Stimulated activated CD4-positive, alpha-beta T cell treated with anti-CD3 and anti-CD28 coated beads, Interleukin-15, amount 100 ng/mL, for 48 hours (primary cell): ENCODE data around the gene TREH.
"Not testable (repeated sequence)": the region's sequence is repeated elsewhere in the genome, so short reads cannot be mapped to it uniquely, and the experiment has no call there.

ENCODE experiments used
- DNase-seq, 2 donors: peaks; one replicate each; pipeline ENCODE4 v3.0.0-alpha.2; 2020; ENCODE audit warnings: low read depth in 2 of 2

Gene TREH, protein sequence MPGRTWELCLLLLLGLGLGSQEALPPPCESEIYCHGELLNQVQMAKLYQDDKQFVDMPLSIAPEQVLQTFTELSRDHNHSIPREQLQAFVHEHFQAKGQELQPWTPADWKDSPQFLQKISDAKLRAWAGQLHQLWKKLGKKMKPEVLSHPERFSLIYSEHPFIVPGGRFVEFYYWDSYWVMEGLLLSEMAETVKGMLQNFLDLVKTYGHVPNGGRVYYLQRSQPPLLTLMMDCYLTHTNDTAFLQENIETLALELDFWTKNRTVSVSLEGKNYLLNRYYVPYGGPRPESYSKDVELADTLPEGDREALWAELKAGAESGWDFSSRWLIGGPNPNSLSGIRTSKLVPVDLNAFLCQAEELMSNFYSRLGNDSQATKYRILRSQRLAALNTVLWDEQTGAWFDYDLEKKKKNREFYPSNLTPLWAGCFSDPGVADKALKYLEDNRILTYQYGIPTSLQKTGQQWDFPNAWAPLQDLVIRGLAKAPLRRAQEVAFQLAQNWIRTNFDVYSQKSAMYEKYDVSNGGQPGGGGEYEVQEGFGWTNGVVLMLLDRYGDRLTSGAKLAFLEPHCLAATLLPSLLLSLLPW

GRCh38 chr11:118679483-118679882 lies at the start of gene TREH:
TREH (minus strand) TSS chr11:118679650; CDS start chr11:118679627, 23 bp downstream.
- no peak for DNase-seq

- not testable (repeated sequence) for DNase-seq
Observed at GRCh38 chr11:118728112-118728511, 48.7 kb upstream of the TREH start.

- DNase-seq, result not testable (repeated sequence)
Observed at GRCh38 chr11:118727721-118728066, 48.2 kb upstream of the TREH start.

DNA sequence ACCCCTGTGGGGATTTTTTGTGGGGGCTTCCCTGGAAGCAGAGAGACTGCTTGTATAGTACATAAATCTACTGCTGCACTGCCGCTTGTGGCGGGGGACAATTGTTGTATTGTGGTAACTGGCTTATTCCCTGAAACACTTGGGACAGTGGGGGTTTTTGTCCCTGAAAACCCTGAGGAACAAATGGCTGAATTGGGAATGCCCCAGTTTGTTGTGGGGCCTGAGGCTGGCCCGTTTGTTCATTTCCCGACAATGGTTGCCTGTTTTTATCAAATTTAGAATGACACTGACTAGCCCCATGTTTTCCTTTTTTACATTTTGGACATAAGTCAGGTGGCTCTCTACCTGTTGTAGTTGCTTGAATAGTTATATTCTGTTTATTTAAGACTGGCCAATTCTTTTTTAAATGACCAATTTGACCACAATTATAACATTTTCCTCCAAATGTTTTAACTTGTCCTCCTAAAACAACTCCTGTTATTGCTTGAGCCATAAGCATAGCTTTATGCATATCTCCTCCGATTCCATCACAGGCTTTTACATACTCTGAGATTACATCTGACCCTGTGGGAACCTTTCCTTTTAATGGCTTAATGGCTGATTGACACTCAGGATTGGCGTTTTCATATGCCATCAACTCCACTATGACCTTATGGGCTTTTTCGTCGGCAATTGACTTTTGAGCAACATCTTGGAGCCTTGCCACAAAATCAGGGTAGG lies 47.7 kb upstream of the TREH start:
- DNase-seq, result not testable (repeated sequence)

GRCh38 chr11:118721478-118722015 lies 42.1 kb upstream of the TREH start:
- not testable (repeated sequence) for DNase-seq

GRCh38 chr11:118720740-118721139 lies 41.3 kb upstream of the TREH start:
- not testable (repeated sequence) for DNase-seq

DNA sequence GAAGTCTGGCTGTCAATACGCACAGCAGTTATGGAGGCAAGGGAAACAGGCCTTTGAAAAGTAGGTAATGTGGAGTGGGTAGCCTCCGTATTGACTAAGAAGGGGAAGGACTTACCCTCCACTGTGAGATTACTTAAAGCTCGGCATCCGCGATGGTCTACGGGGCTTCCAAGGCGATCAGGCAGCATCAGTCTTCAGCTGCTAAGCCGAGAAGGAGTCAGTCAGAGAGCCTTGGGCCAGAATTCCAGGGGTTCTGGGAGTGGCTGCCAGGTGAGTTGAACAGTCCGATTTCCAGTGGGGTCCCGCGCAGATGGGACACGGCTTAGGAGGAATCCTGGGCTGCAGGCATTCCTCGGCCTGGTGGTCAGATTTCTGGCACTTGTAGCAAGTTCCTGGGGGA lies 40.6 kb upstream of the TREH start:
- not testable (repeated sequence) for DNase-seq

DNA sequence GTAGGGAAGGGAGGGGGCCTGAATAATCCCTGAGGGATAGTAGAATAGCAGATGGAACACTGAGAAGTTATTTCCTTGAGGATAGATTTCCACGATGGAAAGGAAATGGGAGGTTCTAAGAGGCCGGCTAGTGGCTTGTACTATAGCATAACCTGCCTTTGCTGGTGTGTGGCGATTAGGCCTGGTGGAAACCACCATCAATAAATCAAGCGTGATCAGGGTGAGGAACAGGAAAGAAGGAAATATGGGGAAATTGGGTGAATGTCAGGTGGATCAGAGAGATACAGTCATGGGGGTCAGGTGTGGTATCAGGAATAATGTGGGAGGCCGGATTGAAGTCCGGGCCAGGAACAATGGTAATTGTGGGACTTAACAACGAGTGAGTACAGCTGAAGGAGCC lies 39.1 kb upstream of the TREH start:
- not testable (repeated sequence) for DNase-seq

DNA sequence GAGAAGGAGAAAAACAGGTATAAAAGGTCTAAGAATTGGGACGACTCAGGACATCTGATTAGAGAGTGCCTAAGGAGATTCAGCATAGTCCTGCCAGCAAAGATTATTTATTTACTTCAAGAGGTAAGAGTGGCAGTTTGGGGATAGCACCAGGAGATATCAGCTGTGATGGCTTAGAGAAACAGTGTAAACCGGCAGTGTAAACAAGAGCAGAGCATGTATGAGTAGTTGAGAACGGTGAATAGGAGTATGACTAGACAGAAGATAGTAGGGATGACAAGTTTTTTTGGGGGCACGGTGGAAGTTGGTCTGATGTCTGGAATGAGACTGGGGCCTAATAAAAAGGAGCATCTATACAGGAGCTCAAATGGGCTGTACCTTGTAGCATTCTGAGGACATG lies 38.3 kb upstream of the TREH start:
- not testable (repeated sequence) for DNase-seq

- DNase-seq, result not testable (repeated sequence)
Observed at GRCh38 chr11:118717221-118717620, 37.8 kb upstream of the TREH start.

DNA sequence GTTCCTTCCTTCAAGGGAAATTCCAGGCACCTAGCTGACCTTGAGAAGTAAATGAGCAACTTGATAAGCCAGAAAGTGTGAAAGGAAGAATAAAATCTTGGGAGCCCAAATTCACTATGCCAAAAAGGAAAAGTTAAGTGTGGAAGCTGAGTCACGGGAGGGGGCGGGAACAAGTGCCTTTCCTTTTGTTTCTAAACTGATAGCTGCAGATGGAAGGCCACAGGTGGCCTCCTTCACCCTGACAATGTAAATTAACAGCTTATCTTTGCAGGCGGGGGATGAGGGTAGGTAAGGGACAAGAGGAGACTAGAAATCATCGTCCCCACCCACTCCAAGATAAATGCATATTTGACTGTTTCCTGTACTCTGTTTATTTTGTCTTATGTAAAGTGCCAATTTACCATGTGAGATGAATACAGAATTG lies 36.4 kb upstream of the TREH start:
- no peak for DNase-seq

- no peak for DNase-seq
Observed at GRCh38 chr11:118715245-118715831, 35.9 kb upstream of the TREH start.

- no peak for DNase-seq
Observed at GRCh38 chr11:118714816-118715215, 35.4 kb upstream of the TREH start.

- not testable (repeated sequence) for DNase-seq
Observed at GRCh38 chr11:118714416-118714815, 35.0 kb upstream of the TREH start.

- no peak for DNase-seq
Observed at GRCh38 chr11:118708296-118708695, 28.8 kb upstream of the TREH start.

GRCh38 chr11:118706546-118706825 lies 27.0 kb upstream of the TREH start:
- no peak for DNase-seq

- DNase-seq, result no peak
Observed at GRCh38 chr11:118705791-118706545, 26.5 kb upstream of the TREH start.

DNA sequence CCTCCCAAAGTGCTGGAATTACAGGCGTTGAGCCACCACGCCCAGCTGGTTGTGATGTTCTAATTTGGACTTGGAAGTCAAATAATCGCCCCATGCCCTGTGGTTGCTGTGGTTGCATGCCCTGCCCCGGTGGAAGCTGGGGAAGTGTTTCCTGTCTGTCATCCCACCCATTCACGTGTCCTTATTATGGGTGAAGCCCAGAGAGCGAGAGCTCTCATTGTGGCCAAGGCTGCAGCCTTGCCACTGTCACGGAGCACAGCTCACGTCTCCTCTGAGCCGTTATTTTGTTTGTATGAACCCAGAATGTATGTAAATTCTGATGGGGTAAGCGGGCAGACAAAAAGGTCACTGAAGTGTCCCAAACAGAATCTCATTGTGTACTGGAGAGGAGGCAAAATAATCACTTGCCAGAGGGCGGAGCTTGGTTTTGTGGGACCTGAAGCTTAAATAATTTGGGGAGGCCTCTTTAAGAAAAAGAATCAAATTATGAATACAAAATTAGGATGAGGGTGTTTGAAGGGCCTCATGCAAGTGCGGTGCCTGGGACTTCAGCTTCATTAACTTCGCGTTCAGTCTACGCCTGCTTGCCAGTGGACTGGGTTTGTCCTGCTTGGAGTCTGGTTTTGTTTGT lies 25.8 kb upstream of the TREH start:
- DNase-seq, result no peak

DNA sequence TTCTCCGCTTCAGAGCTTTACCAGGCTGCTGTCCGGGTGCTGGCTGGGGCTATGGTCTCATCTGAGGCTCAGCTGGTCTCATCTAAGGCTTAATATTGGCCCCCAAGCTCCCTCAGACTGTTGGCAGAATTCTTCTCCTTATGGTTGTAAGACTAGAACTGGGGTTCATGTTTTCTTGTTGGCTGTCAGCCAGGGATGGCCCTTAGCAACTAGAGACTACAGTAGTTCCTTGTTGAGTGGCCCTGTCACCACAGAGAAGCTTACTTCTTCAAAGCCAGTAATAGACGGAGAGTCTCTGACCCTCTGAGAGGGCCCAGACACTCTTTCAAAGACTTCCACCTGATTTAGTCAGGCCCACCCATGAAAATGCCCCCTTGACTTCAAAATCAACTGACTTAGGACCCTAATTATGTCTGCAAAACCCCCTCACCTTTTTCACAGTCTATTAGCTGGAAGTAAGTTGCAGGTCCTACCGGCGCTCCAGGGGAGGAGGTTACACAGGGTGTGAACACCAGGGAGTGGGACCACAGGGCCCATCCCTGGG lies 24.2 kb upstream of the TREH start:
- no peak for DNase-seq

DNA sequence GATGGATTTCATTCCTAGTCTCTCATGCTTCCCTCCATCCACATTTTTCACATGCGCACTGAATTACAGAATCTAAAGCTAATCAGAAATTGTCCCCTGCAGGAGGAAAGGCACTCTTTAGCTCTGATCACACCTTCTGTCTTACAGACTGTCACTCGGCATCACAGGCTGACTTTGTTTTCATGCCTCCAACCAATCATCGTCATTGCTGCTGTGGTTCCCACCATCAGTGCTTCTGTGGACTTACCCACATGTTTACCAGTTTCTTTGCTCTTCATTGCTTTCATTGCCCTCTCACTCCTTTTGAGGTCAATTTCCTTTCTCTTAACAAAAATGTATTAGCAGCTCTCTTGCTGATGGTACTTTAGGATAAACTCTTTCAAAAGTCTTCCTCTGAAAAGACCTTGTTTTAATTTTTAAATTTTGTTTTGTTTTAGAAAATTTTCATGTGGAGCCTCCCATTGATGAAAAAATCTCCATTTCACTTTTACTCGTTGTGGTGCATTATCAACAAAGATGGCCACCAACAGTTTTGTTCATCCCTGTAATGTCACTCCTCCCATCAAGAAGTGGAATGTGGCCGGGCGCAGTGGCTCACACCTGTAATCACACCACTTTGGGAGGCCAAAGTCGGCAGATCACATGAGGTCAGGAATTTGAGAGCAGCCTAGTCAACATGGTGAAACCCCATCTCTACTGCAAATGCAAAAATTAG lies 20.2 kb upstream of the TREH start:
- DNase-seq, result no peak
